CD4-positive, alpha-beta T cell treated with Interleukin-2 at 100 ng/mL for 4 hours (primary cell): ENCODE data around the gene NAP1L3.
A peak's percentile ranks its signal among the peaks of the same experiment; 100 is the strongest.

Experiments used
- DNase-seq: peaks from one replicate; pipeline ENCODE4 v3.0.0-alpha.2; 2020; ENCODE audit warnings: low spot score

The NAP1L3 gene

GRCh38 chrX:93673056-93673868 is at the start of gene NAP1L3:
NAP1L3 (minus strand) TSS chrX:93673578; CDS start chrX:93673304, 274 bp downstream.
- peak; percentile 71 for DNase-seq

GRCh38 chrX:93711076-93711475 is 37.7 kb upstream of the NAP1L3 start:
- no peak for DNase-seq

- DNase-seq, result no peak
Observed at GRCh38 chrX:93703701-93704100, 30.3 kb upstream of the NAP1L3 start.

GRCh38 chrX:93695981-93696380 is 22.6 kb upstream of the NAP1L3 start:
- DNase-seq, result no peak

- DNase-seq, result peak; percentile 0
Observed at GRCh38 chrX:93673869-93674271, 492 bp upstream of the NAP1L3 start, which contains the start of gene FAM133A. FAM133A (plus strand) TSS chrX:93674206; CDS start chrX:93709420, 35,214 bp downstream.

- no peak for DNase-seq
Observed at GRCh38 chrX:93660575-93660974, 12.8 kb downstream of the NAP1L3 start.

GRCh38 chrX:93649381-93649780 is 24.0 kb downstream of the NAP1L3 start:
- DNase-seq, result no peak

GRCh38 chrX:93637591-93637990 is 35.8 kb downstream of the NAP1L3 start:
- DNase-seq, result no peak
